Mucosa of stomach (tissue), 1 donor: ENCODE results near the gene ALDH3A2.
"Not testable (repeated sequence)": the region's sequence is repeated elsewhere in the genome, so short reads cannot be mapped to it uniquely, and the experiment has no call there.

Experiments
- H3K27me3 ChIP-seq: one replicate; pipeline ENCODE4 v1.7.0; 2013; ENCODE audit warnings: mild to moderate bottlenecking, low read length; ENCODE audit not compliant: control insufficient read depth, insufficient read depth
- H3K36me3 ChIP-seq: one replicate; pipeline ENCODE4 v1.7.0; 2013; ENCODE audit warnings: low read length; ENCODE audit not compliant: control insufficient read depth, insufficient read depth
- H3K4me1 ChIP-seq: one replicate; pipeline ENCODE4 v1.7.0; 2013; ENCODE audit warnings: mild to moderate bottlenecking, low read length; ENCODE audit not compliant: control insufficient read depth, insufficient read depth
- H3K4me3 ChIP-seq: one replicate; pipeline ENCODE4 v1.7.0; 2013; ENCODE audit warnings: low read length
- H3K9ac ChIP-seq: one replicate; pipeline ENCODE4 v1.7.0; 2013; ENCODE audit warnings: mild to moderate bottlenecking, low read length, moderate library complexity
- H3K9me3 ChIP-seq: one replicate; pipeline ENCODE4 v1.7.0; 2013; ENCODE audit warnings: mild to moderate bottlenecking, low read length, moderate library complexity; ENCODE audit not compliant: control insufficient read depth
- donor health status: Pancreatic carcinoma.

ALDH3A2 gene

DNA sequence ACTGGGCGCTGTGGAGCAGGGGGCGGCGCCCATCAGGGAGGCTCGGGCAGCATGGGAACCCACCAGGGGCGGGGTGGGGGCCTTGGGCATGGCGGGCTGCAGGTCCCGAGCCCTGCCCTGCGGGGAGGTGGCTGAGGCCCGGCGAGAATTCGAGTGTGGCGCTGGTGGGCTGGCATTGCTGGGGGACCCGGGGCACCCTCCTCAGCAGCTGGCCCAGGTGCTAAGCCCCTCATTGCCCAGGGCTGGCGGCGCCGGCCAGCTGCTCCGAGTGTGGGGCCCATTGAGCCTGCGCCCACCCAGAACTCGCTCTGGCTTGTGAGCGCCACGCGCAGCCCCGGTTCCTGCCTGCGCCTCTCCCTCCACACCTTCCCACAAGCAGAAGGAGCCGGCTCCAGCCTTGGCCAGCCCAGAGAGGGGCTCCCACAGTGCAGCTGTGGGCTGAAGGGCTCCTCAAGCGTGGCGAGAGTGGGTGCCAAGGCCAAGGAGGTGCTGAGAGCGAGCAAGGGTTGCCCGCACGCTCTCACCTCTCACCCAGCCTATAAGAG lies 5.9 kb downstream of the ALDH3A2 start:
- no peaks in the 10 kb centered on the region for H3K27me3 ChIP-seq
- H3K9ac ChIP-seq: no peak overlapping the region

DNA sequence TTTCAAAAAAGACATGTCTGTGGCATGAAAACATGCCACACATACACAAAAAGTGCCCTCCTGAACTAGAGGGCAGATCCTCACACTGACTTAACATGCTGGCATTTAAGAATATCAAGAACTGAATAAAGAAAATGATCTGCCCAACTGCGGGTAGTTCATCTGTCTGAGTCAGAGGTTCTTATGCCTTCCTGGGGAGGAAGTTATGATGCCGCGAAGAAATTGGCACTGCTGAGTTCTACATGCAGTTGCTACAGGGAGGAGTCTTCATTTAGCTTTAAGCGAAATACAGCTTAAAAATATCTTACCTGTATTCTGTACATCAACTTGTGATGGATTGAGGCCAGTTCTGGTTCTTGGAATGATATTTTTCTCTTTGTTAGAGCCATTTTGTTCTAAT lies 6.3 kb downstream of the ALDH3A2 start:
- Histone ChIP-seq H3K36me3 (peaks cover 12% of the 10 kb centered on the region), H3K27me3 (no peaks in the 10 kb centered on the region)

More for the DNA sequence above, 5.9 kb downstream of the ALDH3A2 start:
- no peak overlapping the region for H3K4me3 ChIP-seq
- peaks cover 22% of the 10 kb centered on the region for H3K4me1 ChIP-seq
- H3K36me3 ChIP-seq: peaks cover 12% of the 10 kb centered on the region
- no peaks in the 10 kb centered on the region for H3K9me3 ChIP-seq

DNA sequence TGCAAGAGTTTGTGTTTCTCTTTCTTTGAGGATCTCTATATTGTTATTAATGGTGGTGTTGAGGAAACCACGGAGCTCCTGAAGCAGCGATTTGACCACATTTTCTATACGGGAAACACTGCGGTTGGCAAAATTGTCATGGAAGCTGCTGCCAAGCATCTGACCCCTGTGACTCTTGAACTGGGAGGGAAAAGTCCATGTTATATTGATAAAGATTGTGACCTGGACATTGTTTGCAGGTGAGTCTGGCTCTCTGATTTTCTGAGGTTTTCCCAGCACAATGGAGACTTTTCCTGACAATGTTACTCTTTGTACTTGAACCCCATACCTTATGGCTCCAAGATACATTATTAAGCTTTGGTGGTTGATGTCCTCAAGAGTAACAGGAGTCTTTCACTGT lies 7.8 kb downstream of the ALDH3A2 start:
- Histone ChIP-seq H3K9me3 (no peaks in the 10 kb centered on the region), H3K9ac (no peak overlapping the region), H3K4me3 (no peak overlapping the region), H3K27me3 (no peaks in the 10 kb centered on the region), H3K4me1 (peaks cover 29% of the 10 kb centered on the region), H3K36me3 (peaks cover 12% of the 10 kb centered on the region)

More for the DNA sequence above, 6.3 kb downstream of the ALDH3A2 start:
- no peak overlapping the region for H3K9ac ChIP-seq
- H3K9me3 ChIP-seq: no peaks in the 10 kb centered on the region
- H3K4me1 ChIP-seq: peaks cover 24% of the 10 kb centered on the region
- no peak overlapping the region for H3K4me3 ChIP-seq

DNA sequence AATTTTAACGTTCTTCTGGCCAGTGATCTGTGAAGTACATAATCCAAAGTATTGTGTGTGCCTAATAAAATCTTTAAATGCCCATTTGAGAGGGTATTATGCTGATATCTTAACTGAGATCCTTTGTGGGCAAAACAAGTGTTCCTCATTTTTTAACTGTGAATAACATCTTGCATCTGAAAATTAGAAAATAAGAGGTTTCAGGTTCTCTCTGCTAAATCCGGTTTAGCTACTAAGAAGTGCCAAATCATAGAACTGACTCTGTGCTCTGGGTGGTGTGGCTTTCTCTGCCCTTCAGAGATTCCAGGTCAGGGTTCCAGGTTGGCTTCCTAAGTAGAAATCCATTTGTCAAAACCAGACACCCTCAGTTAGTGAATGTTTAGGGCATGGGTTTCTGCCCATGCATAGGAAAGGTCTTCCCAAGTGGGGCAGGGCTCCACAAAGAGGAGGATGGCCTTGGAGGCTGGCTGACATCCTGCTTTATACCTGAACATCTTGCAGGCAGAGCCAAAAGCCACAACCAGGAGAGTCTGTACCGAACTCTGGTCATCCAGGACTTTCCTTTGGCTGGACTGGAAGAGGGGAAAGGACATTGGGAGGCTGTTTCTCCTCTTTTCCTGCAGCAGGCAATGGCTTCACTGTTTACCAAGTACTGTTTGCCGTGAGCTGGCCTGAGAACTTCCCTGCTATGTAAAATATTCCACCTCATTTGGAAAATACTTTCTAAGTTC lies 8.5 kb downstream of the ALDH3A2 start:
- peaks cover 26% of the 10 kb centered on the region for H3K4me1 ChIP-seq
- no peaks in the 10 kb centered on the region for H3K27me3 ChIP-seq
- no peak overlapping the region for H3K4me3 ChIP-seq
- H3K36me3 ChIP-seq: peaks cover 12% of the 10 kb centered on the region
- H3K9me3 ChIP-seq: no peaks in the 10 kb centered on the region
- no peak overlapping the region for H3K9ac ChIP-seq

DNA sequence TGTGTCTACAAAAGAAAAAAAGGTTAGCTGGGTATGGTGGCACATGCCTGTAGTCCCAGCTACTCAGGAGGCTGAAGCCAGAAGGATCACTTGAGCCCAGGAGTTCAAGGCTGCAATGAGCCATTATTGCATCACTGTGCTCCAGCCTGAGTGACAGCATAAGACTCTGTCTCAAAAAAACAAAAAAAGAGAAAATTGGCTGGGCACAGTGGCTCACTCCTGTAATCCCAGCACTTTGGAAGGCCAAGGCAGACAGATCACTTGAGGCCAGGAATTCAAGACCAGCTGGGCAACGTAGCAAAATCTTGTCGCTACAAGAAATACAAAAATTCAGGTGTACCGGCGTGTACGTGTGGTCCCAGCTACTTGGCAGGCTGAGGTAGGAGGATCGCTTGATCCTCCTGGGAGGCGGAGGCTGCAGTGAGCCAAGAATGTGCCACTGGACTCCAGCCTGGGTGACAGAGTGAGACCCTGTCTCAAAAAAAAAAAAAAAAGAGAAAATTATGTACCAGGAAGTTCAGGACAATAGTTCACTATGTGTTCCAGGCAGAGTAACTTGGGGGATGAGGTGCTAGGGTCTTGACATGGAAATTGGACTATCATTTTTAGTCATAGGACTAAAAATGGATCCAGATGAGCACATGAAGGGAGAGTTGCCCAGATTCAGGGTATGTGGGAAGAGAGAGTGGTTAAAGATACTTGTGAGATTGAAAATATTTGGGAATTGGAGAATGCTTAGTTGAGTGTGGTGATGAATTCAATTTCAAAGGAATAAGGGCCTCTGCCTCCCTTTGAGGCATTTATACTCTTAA lies 11.0 kb downstream of the ALDH3A2 start:
- Histone ChIP-seq H3K9me3 (no peaks in the 10 kb centered on the region), H3K36me3 (peaks cover 12% of the 10 kb centered on the region), H3K27me3 (no peaks in the 10 kb centered on the region), H3K9ac (no peak overlapping the region), H3K4me1 (peaks cover 16% of the 10 kb centered on the region), H3K4me3 (no peak overlapping the region)

DNA sequence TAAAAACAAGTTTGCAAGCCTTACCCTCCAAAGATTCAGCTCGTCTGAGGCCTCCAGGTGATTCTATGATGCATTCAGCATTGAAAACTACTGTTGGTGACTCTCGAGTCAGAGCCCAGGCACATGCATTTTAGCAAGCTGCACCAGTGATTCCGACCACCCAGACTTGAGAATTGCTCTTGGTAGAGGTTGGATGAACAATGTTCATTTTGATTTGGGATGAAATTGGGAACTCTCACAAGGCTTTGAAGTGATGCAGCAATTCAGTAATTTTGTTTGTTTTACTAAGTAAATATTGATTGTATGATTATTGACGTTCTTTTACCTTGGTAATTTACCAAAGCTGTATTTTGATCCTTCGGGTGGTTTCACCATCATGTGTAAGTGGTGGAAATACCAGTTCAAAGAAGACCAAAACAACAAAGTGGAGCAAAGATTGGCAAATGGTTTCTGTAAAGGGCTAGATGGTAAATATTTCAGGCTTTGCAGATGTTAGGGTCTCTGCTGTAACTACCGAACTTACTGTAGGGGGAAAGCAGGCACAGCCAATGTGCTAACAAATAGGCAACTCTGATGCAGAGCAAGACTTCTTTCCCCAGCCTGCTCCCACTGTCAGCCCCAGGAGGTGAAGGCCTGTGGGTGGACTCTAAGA lies 11.8 kb downstream of the ALDH3A2 start:
- no peaks in the 10 kb centered on the region for H3K27me3 ChIP-seq
- no peak overlapping the region for H3K4me3 ChIP-seq
- H3K36me3 ChIP-seq: peaks cover 12% of the 10 kb centered on the region
- peaks cover 16% of the 10 kb centered on the region for H3K4me1 ChIP-seq
- H3K9me3 ChIP-seq: no peaks in the 10 kb centered on the region
- no peak overlapping the region for H3K9ac ChIP-seq

DNA sequence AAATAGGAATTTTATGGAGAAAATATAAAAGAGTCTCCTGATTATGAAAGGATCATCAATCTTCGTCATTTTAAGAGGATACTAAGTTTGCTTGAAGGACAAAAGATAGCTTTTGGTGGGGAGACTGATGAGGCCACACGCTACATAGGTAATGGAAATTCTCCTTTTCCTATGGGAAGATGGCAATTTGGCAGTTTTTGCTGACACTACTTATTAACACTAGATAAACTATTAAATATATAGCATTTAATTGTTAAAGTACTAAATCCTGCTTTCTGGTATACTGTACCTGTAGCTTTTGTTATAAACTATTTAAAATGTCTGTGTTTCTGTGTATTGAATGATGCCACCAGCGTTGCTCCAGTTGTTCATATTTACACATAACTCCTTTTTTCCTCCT lies 12.6 kb downstream of the ALDH3A2 start:
- no peaks in the 10 kb centered on the region for H3K27me3 ChIP-seq
- peaks cover 4% of the 10 kb centered on the region for H3K36me3 ChIP-seq
- no peaks in the 10 kb centered on the region for H3K9me3 ChIP-seq
- H3K4me3 ChIP-seq: no peak overlapping the region
- H3K9ac ChIP-seq: no peak overlapping the region
- H3K4me1 ChIP-seq: peaks cover 16% of the 10 kb centered on the region

DNA sequence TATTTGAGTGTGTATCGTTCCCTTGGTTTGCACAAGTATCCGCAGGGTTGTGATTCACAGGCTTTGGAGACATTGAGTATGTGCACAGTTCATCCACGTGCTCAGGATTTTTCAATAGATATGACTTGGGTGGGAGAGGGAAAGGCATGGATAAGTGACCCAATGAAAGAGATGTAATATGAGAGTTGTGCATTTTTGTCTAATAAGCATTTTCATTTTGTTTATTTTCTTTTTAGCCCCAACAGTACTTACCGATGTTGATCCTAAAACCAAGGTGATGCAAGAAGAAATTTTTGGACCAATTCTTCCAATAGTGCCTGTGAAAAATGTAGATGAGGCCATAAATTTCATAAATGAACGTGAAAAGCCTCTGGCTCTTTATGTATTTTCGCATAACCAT lies 14.5 kb downstream of the ALDH3A2 start:
- Histone ChIP-seq H3K36me3 (no peaks in the 10 kb centered on the region), H3K4me3 (no peak overlapping the region), H3K4me1 (peaks cover 12% of the 10 kb centered on the region), H3K9me3 (no peaks in the 10 kb centered on the region), H3K27me3 (no peaks in the 10 kb centered on the region), H3K9ac (no peak overlapping the region)

DNA sequence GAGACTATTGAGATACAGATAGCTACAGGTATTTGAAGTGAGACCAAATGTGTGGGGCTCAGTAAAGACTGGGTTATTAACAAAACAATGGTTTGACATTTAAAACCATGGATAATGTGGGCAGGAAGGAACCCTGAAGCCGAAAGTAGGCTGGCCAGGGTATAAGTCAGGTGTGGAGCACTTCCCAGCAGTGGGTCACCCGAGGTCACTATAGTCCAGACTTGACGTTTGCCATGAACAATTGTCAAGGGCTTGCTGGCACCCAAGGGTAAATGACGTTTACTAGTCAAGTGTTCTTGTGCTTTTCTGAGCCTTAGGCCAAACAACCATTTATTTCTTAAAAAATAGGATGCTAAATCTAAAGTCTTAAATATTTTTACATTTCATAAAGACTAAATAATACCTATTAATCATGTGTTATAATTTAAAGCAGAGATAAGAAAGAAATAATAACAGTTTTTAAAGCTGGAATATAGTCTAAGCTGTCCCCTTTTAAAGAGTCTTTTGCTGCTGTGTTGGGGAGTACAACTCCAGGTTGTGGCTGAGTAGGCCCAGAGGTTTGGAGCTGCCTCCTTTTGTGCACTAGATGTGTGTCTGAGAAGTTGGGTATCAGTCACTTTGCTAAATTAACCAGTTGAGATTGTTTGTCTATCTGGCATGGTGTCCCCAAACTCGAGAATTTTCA lies 15.7 kb downstream of the ALDH3A2 start:
- Histone ChIP-seq H3K36me3 (no peaks in the 10 kb centered on the region), H3K9ac (no peak overlapping the region), H3K4me1 (peaks cover 12% of the 10 kb centered on the region), H3K27me3 (no peaks in the 10 kb centered on the region), H3K9me3 (no peaks in the 10 kb centered on the region), H3K4me3 (no peak overlapping the region)

DNA sequence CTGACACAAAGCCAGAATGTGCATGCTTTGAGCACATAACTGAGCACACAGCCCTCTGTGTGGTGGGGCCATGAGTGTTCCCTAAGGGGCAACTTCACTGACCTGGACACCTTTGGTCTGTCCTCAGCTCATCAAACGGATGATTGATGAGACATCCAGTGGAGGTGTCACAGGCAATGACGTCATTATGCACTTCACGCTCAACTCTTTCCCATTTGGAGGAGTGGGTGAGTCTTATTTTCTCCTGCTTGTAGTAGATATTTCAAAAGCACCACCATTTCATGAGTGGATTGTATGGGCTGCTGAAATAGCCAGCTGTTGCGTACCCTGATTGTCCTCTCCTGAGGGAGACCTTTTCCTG lies 16.2 kb downstream of the ALDH3A2 start:
- no peaks in the 10 kb centered on the region for H3K27me3 ChIP-seq
- H3K9me3 ChIP-seq: no peaks in the 10 kb centered on the region
- no peak overlapping the region for H3K4me3 ChIP-seq
- H3K36me3 ChIP-seq: no peaks in the 10 kb centered on the region
- no peak overlapping the region for H3K9ac ChIP-seq
- peaks cover 11% of the 10 kb centered on the region for H3K4me1 ChIP-seq

DNA sequence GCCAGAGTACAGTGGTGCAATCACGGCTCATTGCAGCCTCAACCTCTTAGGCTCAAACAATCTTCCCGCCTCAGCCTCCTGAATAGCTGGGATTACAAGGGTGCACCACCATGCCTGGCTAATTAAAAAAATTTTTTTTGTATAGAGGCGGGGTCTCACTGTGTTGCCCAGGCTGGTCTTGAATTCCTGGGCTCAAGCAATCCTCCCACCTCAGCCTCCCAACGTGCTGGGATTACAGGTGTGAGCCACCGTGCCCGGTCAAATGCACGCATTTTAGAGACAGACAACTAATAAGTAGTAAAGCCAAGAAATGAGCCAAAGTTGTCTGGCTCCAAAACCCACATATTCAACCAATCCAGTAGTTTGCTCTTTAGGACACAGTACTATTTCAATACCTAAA lies 21.1 kb downstream of the ALDH3A2 start:
- H3K36me3 ChIP-seq, H3K9ac ChIP-seq, H3K9me3 ChIP-seq, H3K4me3 ChIP-seq, H3K27me3 ChIP-seq: not testable (repeated sequence)
- H3K4me1 ChIP-seq: peaks cover 22% of the 10 kb centered on the region
